NT2/D1 (cell line): ENCODE measurements around the gene NDUFAF2.

Experiments used
- DNase-seq: peaks from one replicate; pipeline ENCODE4 v3.0.0-alpha.2; 2011; ENCODE audit warnings: low read depth, low spot score
- H3K27me3 ChIP-seq: 2 replicates; pipeline ENCODE4 v1.6.0; 2011; ENCODE audit warnings: mild to moderate bottlenecking; ENCODE audit not compliant: insufficient read length, insufficient read depth
- H3K36me3 ChIP-seq: 2 replicates; pipeline ENCODE4 v1.6.1; 2011; ENCODE audit warnings: mild to moderate bottlenecking, low read length, mixed read lengths; ENCODE audit not compliant: insufficient read depth, insufficient read length
- H3K4me1 ChIP-seq: 2 replicates; pipeline ENCODE4 v1.5.1; 2011; ENCODE audit not compliant: insufficient read depth, insufficient read length
- H3K4me3 ChIP-seq: 2 replicates; pipeline ENCODE4 v1.5.1; 2011; ENCODE audit warnings: low read depth; ENCODE audit not compliant: insufficient read length
- H3K9ac ChIP-seq: 2 replicates; pipeline ENCODE4 v1.6.0; 2011; ENCODE audit warnings: low read depth; ENCODE audit not compliant: insufficient read length
- H3K9me3 ChIP-seq: 2 replicates; pipeline ENCODE4 v1.5.1; 2011; ENCODE audit warnings: mild to moderate bottlenecking, low read length; ENCODE audit not compliant: insufficient read depth
- SUZ12 ChIP-seq: IDR thresholded peaks from 2 replicates; pipeline ENCODE4 v1.6.1; 2011; ENCODE audit not compliant: insufficient read length, insufficient read depth; ENCODE audit errors: extremely low read depth
- YY1 ChIP-seq: IDR thresholded peaks from 2 replicates; pipeline ENCODE4 v1.6.1; 2011; ENCODE audit not compliant: insufficient read length, insufficient read depth
- ZNF274 ChIP-seq: IDR thresholded peaks from 2 replicates; pipeline ENCODE4 v1.6.1; 2011; ENCODE audit warnings: mild to moderate bottlenecking, low read depth, low read length

Gene NDUFAF2

DNA sequence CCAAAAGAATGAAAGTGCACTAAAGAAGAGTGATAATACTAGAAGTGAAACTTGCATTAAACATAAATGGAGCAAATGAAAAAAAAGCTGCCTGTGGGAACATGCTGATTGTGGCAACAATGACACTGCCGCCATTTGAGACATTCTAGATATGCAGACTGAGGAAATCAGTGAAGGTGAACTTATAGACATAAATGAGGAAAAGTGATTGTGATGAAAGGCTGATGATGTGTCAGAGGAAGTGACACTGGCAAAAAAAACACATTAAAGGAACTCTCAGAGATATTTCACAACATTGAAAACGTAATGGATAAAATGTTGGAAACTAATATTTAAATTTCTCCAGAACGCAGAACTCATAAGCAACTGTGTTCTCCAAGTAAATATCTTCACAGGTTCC is 1.4 kb upstream of the NDUFAF2 start:
- H3K9me3 ChIP-seq, result no peaks in the 10 kb centered on the region
- peaks cover 6% of the 10 kb centered on the region for H3K27me3 ChIP-seq
- TF ChIP-seq YY1 (no peak), SUZ12 (no peak), ZNF274 (no peak)
- no peak overlapping the region for H3K9ac ChIP-seq
- peaks cover 5% of the 10 kb centered on the region for H3K36me3 ChIP-seq
- no peak overlapping the region for H3K4me3 ChIP-seq
- H3K4me1 ChIP-seq, result no peaks in the 10 kb centered on the region
- DNase-seq, result no peak

DNA sequence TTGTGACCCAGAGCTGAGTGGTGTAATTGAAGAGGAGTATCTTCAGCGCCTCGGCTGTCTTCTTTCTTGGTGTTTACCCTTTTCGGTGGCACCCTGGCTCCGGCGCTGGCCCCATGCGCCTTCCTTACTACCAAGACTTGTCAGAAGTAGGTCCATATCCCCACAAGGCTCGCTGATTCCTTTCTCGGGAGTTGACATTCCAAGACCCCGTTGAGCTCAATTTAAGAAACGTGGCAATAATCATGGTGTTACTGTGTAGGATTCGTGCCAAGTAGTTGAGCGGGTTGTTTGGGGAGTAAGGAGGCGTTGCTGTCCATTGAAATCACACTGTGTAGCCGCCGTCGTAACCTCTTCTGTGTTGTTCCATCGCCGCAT is 795 bp downstream of the NDUFAF2 start:
- Histone ChIP-seq H3K9ac (peak overlapping the region; percentile 74), H3K9me3 (no peaks in the 10 kb centered on the region), H3K27me3 (peaks cover 6% of the 10 kb centered on the region), H3K4me1 (no peaks in the 10 kb centered on the region), H3K36me3 (peaks cover 2% of the 10 kb centered on the region), H3K4me3 (peak overlapping the region; percentile 78)
- TF ChIP-seq ZNF274 (no peak), YY1 (no peak), SUZ12 (no peak)
- DNase-seq, result no peak

- H3K4me1 ChIP-seq, result no peaks in the 10 kb centered on the region
- H3K9me3 ChIP-seq, result no peaks in the 10 kb centered on the region
- H3K4me3 ChIP-seq, result no peak overlapping the region
- TF ChIP-seq ZNF274 (no peak), YY1 (no peak), SUZ12 (no peak)
- H3K9ac ChIP-seq, result no peak overlapping the region
- DNase-seq, result no peak
- no peaks in the 10 kb centered on the region for H3K36me3 ChIP-seq
- peaks cover 6% of the 10 kb centered on the region for H3K27me3 ChIP-seq
Observed at GRCh38 chr5:60948738-60949137, 3.7 kb downstream of the NDUFAF2 start.

DNA sequence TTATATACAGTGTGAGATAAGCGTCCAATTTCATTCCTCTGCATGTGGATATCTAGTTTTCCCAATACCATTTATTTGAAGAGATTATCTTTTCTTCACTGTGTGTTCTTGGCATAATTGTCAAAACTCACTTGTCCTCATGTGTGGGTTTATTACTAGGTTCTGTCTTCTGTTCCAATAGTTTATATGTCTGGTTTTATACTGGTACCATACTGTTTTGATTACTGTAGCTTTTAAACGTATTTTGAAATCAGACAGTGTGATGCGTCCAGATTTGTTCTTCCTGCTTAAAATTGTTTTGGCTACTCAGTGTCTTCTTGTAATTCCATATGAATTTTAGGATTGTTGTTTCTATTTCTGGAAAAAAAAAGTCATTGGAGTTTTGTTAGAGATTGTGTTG is 10.2 kb downstream of the NDUFAF2 start:
- Histone ChIP-seq H3K9me3 (no peaks in the 10 kb centered on the region), H3K4me1 (no peaks in the 10 kb centered on the region), H3K27me3 (no peaks in the 10 kb centered on the region), H3K36me3 (no peaks in the 10 kb centered on the region), H3K9ac (no peak overlapping the region), H3K4me3 (no peak overlapping the region)
- DNase-seq, result no peak
- no peak for TF ChIP-seq ZNF274
- no peak for TF ChIP-seq YY1
- no peak for TF ChIP-seq SUZ12

- Histone ChIP-seq H3K4me1 (no peaks in the 10 kb centered on the region), H3K9ac (no peak overlapping the region), H3K36me3 (no peaks in the 10 kb centered on the region), H3K27me3 (no peaks in the 10 kb centered on the region), H3K9me3 (no peaks in the 10 kb centered on the region), H3K4me3 (no peak overlapping the region)
- DNase-seq, result no peak
- no peak for TF ChIP-seq YY1
- TF ChIP-seq SUZ12, result no peak
- TF ChIP-seq ZNF274, result no peak
Observed at GRCh38 chr5:60958088-60958487, 13.1 kb downstream of the NDUFAF2 start.

GRCh38 chr5:60958712-60959111 is 13.7 kb downstream of the NDUFAF2 start:
- Histone ChIP-seq H3K9me3 (no peaks in the 10 kb centered on the region), H3K4me1 (no peaks in the 10 kb centered on the region), H3K27me3 (no peaks in the 10 kb centered on the region), H3K36me3 (no peaks in the 10 kb centered on the region), H3K9ac (no peak overlapping the region), H3K4me3 (no peak overlapping the region)
- no peak for TF ChIP-seq YY1
- TF ChIP-seq ZNF274, result no peak
- TF ChIP-seq SUZ12, result no peak
- no peak for DNase-seq

DNA sequence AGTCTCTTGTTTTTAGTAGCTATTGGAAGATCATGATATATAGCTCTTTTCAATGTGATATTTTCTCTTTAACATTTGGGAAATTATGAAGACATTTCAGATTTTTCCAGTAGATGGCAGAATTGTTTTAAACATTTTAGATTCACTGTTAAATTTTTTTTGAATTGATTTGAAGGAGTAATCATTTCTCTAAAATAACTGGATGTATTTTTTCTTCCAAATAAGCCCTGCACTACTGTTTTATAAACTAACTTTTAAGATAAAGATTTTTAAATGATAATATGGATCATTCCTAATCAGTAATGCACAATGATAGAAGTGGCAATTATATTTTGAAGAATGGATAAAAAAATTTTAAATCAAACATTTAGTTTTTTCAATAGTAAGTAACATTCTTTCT is 14.2 kb downstream of the NDUFAF2 start:
- no peaks in the 10 kb centered on the region for H3K27me3 ChIP-seq
- TF ChIP-seq YY1, result no peak
- TF ChIP-seq ZNF274, result no peak
- no peak for TF ChIP-seq SUZ12
- no peak for DNase-seq

GRCh38 chr5:60960591-60960990 is 15.6 kb downstream of the NDUFAF2 start:
- no peaks in the 10 kb centered on the region for H3K9me3 ChIP-seq
- no peak overlapping the region for H3K9ac ChIP-seq
- no peak overlapping the region for H3K4me3 ChIP-seq
- no peaks in the 10 kb centered on the region for H3K36me3 ChIP-seq
- H3K4me1 ChIP-seq, result no peaks in the 10 kb centered on the region
- no peak for DNase-seq
- no peak for TF ChIP-seq YY1
- no peak for TF ChIP-seq ZNF274
- no peak for TF ChIP-seq SUZ12
- no peaks in the 10 kb centered on the region for H3K27me3 ChIP-seq

More for the DNA sequence above, 14.2 kb downstream of the NDUFAF2 start:
- Histone ChIP-seq H3K9me3 (no peaks in the 10 kb centered on the region), H3K9ac (no peak overlapping the region), H3K4me3 (no peak overlapping the region), H3K36me3 (no peaks in the 10 kb centered on the region), H3K4me1 (no peaks in the 10 kb centered on the region)
